HepG2 (cell line): Measurements from ENCODE around the gene ORC3.

Experiments used
- ARID4A ChIP-seq: sonication (generic); formaldehyde crosslinking; IDR thresholded peaks from 2 replicates; pipeline ENCODE4 v1.5.0; 2020; ENCODE audit warnings: mild to moderate bottlenecking, missing genetic modification reagents, borderline replicate concordance
- RAD21 ChIP-seq: fragments of 450-650 bp; formaldehyde crosslinking; IDR thresholded peaks from 2 replicates; pipeline ENCODE4 v1.5.0; 2020; ENCODE audit warnings: mild to moderate bottlenecking
- ZMYM3 ChIP-seq: sonication (generic); formaldehyde crosslinking; IDR thresholded peaks from 2 replicates; pipeline ENCODE4 v1.5.1; 2020; ENCODE audit warnings: mild to moderate bottlenecking, missing genetic modification reagents

GRCh38 chr6:87690441-87690840 lies 100.5 kb downstream of the ORC3 start:
- TF ChIP-seq RAD21 (CRISPR knock-in tag): no peak
- TF ChIP-seq ARID4A (CRISPR knock-in tag): no peak
- TF ChIP-seq ZMYM3 (CRISPR knock-in tag): no peak
